ENCODE results near the gene INPP1. TPM values are rescaled to one million over a fixed set of nuclear protein-coding genes. Genes with fewer than 3 reads are reported as not detected.

The INPP1 gene
- total and polyA plus RNA-seq, 4 donors = 9.1 to 13.2 (median 12.4) TPM

- Histone ChIP-seq H3K4me3 (ENCODE audit: low read depth in 1 of 3, low read length in 3 of 3) (peak overlapping the region; percentile 46 to 98 (median 75)), H3K27me3 (ENCODE audit: control insufficient read depth in 4 of 4, insufficient read depth in 4 of 4, low read length in 3 of 4) (no peaks in the 10 kb centered on the region), H3K36me3 (ENCODE audit: control insufficient read depth in 4 of 4, insufficient read depth in 3 of 4, low read depth in 1 of 4, low read length in 3 of 4) (no peaks in the 10 kb centered on the region), H3K9ac (ENCODE audit: low read depth in 1 of 2, low read length in 2 of 2) (peak overlapping the region; percentile 78 to 91), H3K27ac (ENCODE audit: low read depth in 1 of 2, low read length in 2 of 2) (peak overlapping the region; percentile 82 to 84), H3K9me3 (ENCODE audit: control insufficient read depth in 4 of 4, low read length in 3 of 4) (no peaks in the 10 kb centered on the region), H3K4me1 (ENCODE audit: control insufficient read depth in 4 of 4, insufficient read depth in 4 of 4, low read length in 3 of 4) (peaks cover 0 to 46% (median 31%) of the 10 kb centered on the region in 4 donors)
- no peak for TF ChIP-seq JUND (IDR thresholded peaks at IDR 0.05)
- no peak for TF ChIP-seq HNF4G (IDR thresholded peaks at IDR 0.05)
- TF ChIP-seq SP1 (IDR thresholded peaks at IDR 0.05) = no peak
- TF ChIP-seq FOXA1 (IDR thresholded peaks at IDR 0.05) = no peak
- TF ChIP-seq TAF1 (conservative IDR thresholded peaks at IDR 0.05) = no peak
- no peak for TF ChIP-seq EGR1 (IDR thresholded peaks at IDR 0.05; ENCODE audit: low read depth in 2 of 2)
- TF ChIP-seq CTCF (IDR thresholded peaks at IDR 0.05; ENCODE audit: low read depth, low read length, missing input control) = no peak
- TF ChIP-seq MAX (IDR thresholded peaks at IDR 0.05) = no peak
- no peak for DNase-seq (ENCODE audit: low spot score)
- 27% methylated on average over 4 of the region's 4 CpGs for WGBS
Observed at GRCh38 chr2:190318514-190318913, 24.9 kb upstream of the INPP1 start.

- peak overlapping the region; percentile 46 to 98 (median 75) for H3K4me3 ChIP-seq (ENCODE audit: low read depth in 1 of 3, low read length in 3 of 3)
- WGBS = 3% methylated on average over 12 of the region's 12 CpGs
- H3K9me3 ChIP-seq (ENCODE audit: control insufficient read depth in 4 of 4, low read length in 3 of 4) = no peaks in the 10 kb centered on the region
- no peak for DNase-seq (ENCODE audit: low spot score)
- TF ChIP-seq HNF4G (IDR thresholded peaks at IDR 0.05) (no peak), SP1 (IDR thresholded peaks at IDR 0.05) (no peak), HNF4A (conservative IDR thresholded peaks at IDR 0.05) (no peak), FOXA2 (IDR thresholded peaks at IDR 0.05) (no peak), FOXA1 (IDR thresholded peaks at IDR 0.05) (no peak), CTCF (IDR thresholded peaks at IDR 0.05; ENCODE audit: low read depth, low read length, missing input control) (no peak), GABPA (IDR thresholded peaks at IDR 0.05 in 1 of 2, conservative IDR thresholded peaks at IDR 0.05 in 1 of 2) (no peak), ZBTB33 (IDR thresholded peaks at IDR 0.05) (no peak), MAX (IDR thresholded peaks at IDR 0.05) (no peak), ATF3 (IDR thresholded peaks at IDR 0.05) (no peak), EGR1 (IDR thresholded peaks at IDR 0.05; ENCODE audit: low read depth in 2 of 2) (no peak), NR2F2 (IDR thresholded peaks at IDR 0.05) (no peak), REST (IDR thresholded peaks at IDR 0.05) (no peak), JUND (IDR thresholded peaks at IDR 0.05) (no peak), RAD21 (IDR thresholded peaks at IDR 0.05) (no peak), YY1 (IDR thresholded peaks at IDR 0.05) (no peak), RXRA (IDR thresholded peaks at IDR 0.05) (no peak)
- H3K36me3 ChIP-seq (ENCODE audit: control insufficient read depth in 4 of 4, insufficient read depth in 3 of 4, low read depth in 1 of 4, low read length in 3 of 4) = no peaks in the 10 kb centered on the region
- H3K4me1 ChIP-seq (ENCODE audit: control insufficient read depth in 4 of 4, insufficient read depth in 4 of 4, low read length in 3 of 4) = peaks cover 0 to 44% (median 27%) of the 10 kb centered on the region in 4 donors
- peak overlapping the region; percentile 82 to 84 for H3K27ac ChIP-seq (ENCODE audit: low read depth in 1 of 2, low read length in 2 of 2)
- peak overlapping the region; percentile 78 to 91 for H3K9ac ChIP-seq (ENCODE audit: low read depth in 1 of 2, low read length in 2 of 2)
- H3K27me3 ChIP-seq (ENCODE audit: control insufficient read depth in 4 of 4, insufficient read depth in 4 of 4, low read length in 3 of 4) = no peaks in the 10 kb centered on the region
Observed at GRCh38 chr2:190318931-190319554, 24.3 kb upstream of the INPP1 start.

Data from liver (tissue), 9 donors.